ENCODE data around the gene ADSS2. TPM values are rescaled to one million over a fixed set of nuclear protein-coding genes. Genes with fewer than 3 reads are reported as not detected.

Gene ADSS2
- total RNA-seq, 2 experiments from 2014 or later = 53.7 to 54.2 TPM

DNA sequence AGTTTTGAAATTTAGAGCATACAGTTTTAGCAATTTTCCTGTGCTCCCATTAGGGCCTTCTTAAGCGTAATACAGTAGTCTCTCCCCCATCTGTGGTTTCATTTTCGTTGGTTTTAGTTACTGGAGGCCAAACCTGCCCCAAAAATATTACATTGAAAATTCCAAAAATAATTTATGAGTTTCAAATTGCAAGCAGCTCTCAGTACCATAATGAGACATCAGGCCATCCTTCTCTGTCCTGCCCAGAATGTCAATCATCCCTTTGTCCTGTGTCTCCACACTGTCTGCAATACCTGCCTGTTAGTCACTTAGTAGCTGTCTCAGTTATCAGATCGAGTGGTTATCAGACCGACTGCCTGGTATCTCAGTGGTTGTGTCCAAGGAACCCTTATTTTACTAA lies 45.4 kb downstream of the ADSS2 start:
- H3K36me3 Mint-ChIP-seq (ENCODE audit: low read depth) = peaks cover 88% of the 10 kb centered on the region
- CTCF ChIA-PET = no interaction called here
- POLR2A ChIA-PET = no interaction called here
- H3K4me1 Mint-ChIP-seq = peaks cover 16% of the 10 kb centered on the region
- no peaks in the 10 kb centered on the region for H3K27me3 Mint-ChIP-seq
- DNase-seq = no peak
- H3K9me3 Mint-ChIP-seq = peaks cover 8% of the 10 kb centered on the region
- no peak overlapping the region for H3K4me3 Mint-ChIP-seq
- no peak overlapping the region for H3K27ac Mint-ChIP-seq

GRCh38 chr1:244405856-244406255 lies 45.9 kb downstream of the ADSS2 start:
- Mint-ChIP-seq H3K36me3 (ENCODE audit: low read depth) (peaks cover 88% of the 10 kb centered on the region), H3K27me3 (no peaks in the 10 kb centered on the region), H3K27ac (no peak overlapping the region), H3K4me1 (peaks cover 16% of the 10 kb centered on the region), H3K9me3 (peaks cover 13% of the 10 kb centered on the region), H3K4me3 (no peak overlapping the region)
- no peak for DNase-seq
- ChIA-PET CTCF (no interaction called here), POLR2A (no interaction called here)

DNA sequence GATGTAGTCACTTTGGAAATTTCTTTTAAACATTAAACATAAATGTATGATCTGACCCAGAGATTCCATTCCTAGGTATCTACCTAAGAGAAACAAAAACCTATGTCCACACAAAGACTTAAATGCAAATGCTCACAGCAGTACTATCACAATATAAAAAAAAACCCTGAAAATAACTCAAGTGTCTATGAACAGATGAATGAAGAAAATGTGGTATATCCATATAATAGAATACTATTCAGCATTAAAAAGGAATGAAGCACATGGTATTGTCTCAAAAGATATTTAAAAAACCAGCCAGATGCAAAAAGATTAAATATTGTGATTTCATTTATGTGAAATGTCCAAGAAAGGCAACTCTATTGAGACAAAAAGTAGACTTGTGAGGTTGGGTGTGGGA lies 48.3 kb downstream of the ADSS2 start:
- DNase-seq = no peak
- Mint-ChIP-seq H3K36me3 (ENCODE audit: low read depth) (peaks cover 74% of the 10 kb centered on the region), H3K27me3 (no peaks in the 10 kb centered on the region), H3K27ac (no peak overlapping the region), H3K9me3 (peaks cover 14% of the 10 kb centered on the region), H3K4me3 (no peak overlapping the region), H3K4me1 (peaks cover 6% of the 10 kb centered on the region)
- CTCF ChIA-PET = no interaction called here
- POLR2A ChIA-PET = no interaction called here

DNA sequence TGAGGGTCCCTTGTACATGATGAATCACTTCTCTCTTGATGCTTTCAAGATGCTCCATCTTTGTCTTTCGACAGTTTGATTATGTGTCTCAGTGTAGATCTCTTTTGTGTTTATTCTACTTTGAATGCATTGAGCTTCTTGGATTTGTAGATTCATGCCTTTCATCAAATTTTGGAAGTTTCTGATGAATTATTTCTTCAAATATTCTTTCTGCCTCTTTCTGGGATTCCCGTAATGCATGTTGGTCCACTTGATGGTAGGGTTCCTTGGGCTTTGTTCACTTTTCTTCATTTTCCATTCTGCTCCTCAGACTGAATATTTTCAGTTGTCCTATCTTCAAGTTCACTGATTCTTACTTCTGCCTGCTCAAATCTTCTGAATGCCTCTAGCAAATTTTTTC lies 50.7 kb downstream of the ADSS2 start:
- Mint-ChIP-seq H3K4me1 (peaks cover 8% of the 10 kb centered on the region), H3K4me3 (no peak overlapping the region), H3K9me3 (peaks cover 14% of the 10 kb centered on the region), H3K27me3 (no peaks in the 10 kb centered on the region), H3K27ac (no peak overlapping the region), H3K36me3 (ENCODE audit: low read depth) (peaks cover 57% of the 10 kb centered on the region)
- ChIA-PET CTCF (no interaction called here), POLR2A (no interaction called here)
- DNase-seq = no peak

DNA sequence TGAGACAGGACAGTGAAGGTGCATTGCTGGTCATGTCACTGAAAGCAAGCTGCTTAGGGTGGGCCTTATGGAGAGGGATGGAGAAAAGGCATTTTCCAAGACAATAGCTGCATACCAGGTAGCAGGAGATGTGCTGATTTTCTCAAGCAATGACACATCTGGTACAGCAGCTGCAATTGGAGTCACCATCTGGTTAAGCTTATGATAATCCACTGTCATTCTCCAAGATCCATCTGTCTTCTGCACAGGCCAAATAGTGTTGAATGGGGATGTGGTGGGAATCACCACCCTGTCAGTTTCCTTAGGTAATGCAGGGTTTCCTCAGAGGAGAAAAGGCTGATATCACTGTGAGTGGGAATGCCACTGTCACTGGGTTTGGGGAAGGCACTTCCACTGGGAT lies 54.6 kb downstream of the ADSS2 start:
- Mint-ChIP-seq H3K36me3 (ENCODE audit: low read depth) (peaks cover 26% of the 10 kb centered on the region), H3K4me1 (peaks cover 8% of the 10 kb centered on the region), H3K4me3 (no peak overlapping the region), H3K9me3 (peaks cover 14% of the 10 kb centered on the region), H3K27ac (no peak overlapping the region), H3K27me3 (no peaks in the 10 kb centered on the region)
- ChIA-PET POLR2A (no interaction called here), CTCF (no interaction called here)
- no peak for DNase-seq

- H3K27ac Mint-ChIP-seq = no peak overlapping the region
- POLR2A ChIA-PET = interaction anchor here (0.6 kb wide), 1 partner anchor 51 kb away, joined by 3 read pairs; no protein-coding TSS in a partner anchor
Measured at GRCh38 chr1:244395965-244396364, 55.7 kb downstream of the ADSS2 start.

DNA sequence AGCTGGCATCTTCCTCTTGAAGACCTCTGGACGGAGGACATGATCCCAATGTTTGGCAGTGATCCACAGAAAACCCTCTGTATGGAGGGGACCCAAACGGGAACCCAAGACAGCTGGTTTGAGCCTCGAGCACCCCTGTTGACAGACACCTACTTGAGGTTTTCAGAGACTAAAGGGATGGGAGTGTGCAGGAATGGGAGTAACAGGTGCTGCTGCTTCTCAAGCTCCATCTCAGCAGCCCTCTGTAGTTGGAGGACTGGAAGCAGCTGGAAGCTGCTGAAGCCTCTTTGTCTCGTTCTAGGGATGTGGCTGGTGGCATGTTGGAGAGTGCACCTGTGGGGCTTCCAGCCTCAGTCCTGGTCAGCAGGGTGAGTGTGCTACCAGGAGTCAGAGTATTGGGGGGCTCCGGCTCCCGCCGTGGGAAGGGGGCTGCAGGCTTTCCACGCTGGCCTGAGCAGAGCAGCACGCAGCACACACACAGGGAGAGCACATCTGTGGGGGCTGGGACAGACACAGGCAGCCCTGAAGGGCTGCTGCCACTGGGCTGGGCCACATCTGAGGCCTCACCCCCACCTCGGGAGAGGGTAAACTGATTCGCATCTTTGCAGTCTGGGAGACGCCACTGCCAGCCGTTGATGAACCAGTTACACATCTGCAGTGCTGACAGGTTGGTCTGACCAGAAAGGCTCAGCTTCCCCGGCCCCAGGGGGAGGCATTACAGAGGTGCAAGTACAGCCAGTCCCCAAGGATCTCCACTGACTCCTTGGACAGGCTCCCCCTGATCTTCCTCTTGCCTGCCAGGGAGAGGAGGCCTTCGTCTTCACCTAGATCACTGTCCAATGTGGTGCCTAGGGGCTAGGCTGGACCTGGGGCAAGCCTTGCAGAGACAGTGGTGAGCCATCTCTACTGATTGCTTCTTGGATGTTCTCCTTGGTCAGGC lies 56.6 kb downstream of the ADSS2 start:
- no peaks in the 10 kb centered on the region for H3K27me3 Mint-ChIP-seq
- H3K4me3 Mint-ChIP-seq = no peak overlapping the region
- peaks cover 11% of the 10 kb centered on the region for H3K36me3 Mint-ChIP-seq (ENCODE audit: low read depth)
- peaks cover 8% of the 10 kb centered on the region for H3K4me1 Mint-ChIP-seq
- ChIA-PET POLR2A (interaction anchor here (0.6 kb wide), 1 partner anchor 50 kb away, joined by 3 read pairs; no protein-coding TSS in a partner anchor), CTCF (no interaction called here)
- no peak overlapping the region for H3K27ac Mint-ChIP-seq
- DNase-seq = no peak
- no peaks in the 10 kb centered on the region for H3K9me3 Mint-ChIP-seq

More at GRCh38 chr1:244395965-244396364, 55.7 kb downstream of the ADSS2 start:
- peaks cover 2% of the 10 kb centered on the region for H3K9me3 Mint-ChIP-seq
- H3K4me1 Mint-ChIP-seq = peaks cover 8% of the 10 kb centered on the region
- peaks cover 15% of the 10 kb centered on the region for H3K36me3 Mint-ChIP-seq (ENCODE audit: low read depth)
- CTCF ChIA-PET = no interaction called here
- H3K4me3 Mint-ChIP-seq = no peak overlapping the region
- H3K27me3 Mint-ChIP-seq = no peaks in the 10 kb centered on the region
- DNase-seq = no peak

DNA sequence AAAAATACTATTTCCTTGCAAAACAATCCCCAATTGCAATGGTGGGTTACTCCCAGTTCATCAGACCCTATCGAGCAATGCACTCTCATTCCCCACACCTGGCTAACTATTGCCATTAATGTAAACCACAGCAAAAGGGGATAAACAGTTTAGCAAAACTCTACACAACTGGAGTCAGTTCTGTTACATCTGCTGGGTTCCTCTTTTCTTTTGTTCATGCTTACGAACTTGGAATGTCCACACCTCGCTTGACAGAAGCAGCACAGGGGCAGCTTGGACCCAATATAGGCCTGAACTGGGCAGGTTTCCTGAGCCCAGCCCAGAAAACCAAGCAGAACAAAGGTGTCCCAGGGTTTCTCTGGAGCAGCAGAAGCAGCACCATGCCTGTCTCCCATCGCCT lies 57.4 kb downstream of the ADSS2 start:
- no peaks in the 10 kb centered on the region for H3K27me3 Mint-ChIP-seq
- ChIA-PET POLR2A (no interaction called here), CTCF (no interaction called here)
- no peak overlapping the region for H3K4me3 Mint-ChIP-seq
- H3K4me1 Mint-ChIP-seq = peaks cover 8% of the 10 kb centered on the region
- H3K36me3 Mint-ChIP-seq (ENCODE audit: low read depth) = peaks cover 11% of the 10 kb centered on the region
- no peaks in the 10 kb centered on the region for H3K9me3 Mint-ChIP-seq
- no peak for DNase-seq
- no peak overlapping the region for H3K27ac Mint-ChIP-seq

- Mint-ChIP-seq H3K27me3 (no peaks in the 10 kb centered on the region), H3K36me3 (ENCODE audit: low read depth) (peaks cover 6% of the 10 kb centered on the region), H3K4me1 (peaks cover 8% of the 10 kb centered on the region), H3K27ac (no peak overlapping the region), H3K9me3 (no peaks in the 10 kb centered on the region), H3K4me3 (no peak overlapping the region)
- CTCF ChIA-PET = no interaction called here
- POLR2A ChIA-PET = no interaction called here
- DNase-seq = no peak
Measured at GRCh38 chr1:244393604-244394176, 58.0 kb downstream of the ADSS2 start.

GRCh38 chr1:244391761-244392160 lies 59.9 kb downstream of the ADSS2 start:
- no peak overlapping the region for H3K27ac Mint-ChIP-seq
- H3K4me1 Mint-ChIP-seq = peaks cover 4% of the 10 kb centered on the region
- no peaks in the 10 kb centered on the region for H3K27me3 Mint-ChIP-seq
- H3K9me3 Mint-ChIP-seq = no peaks in the 10 kb centered on the region
- H3K4me3 Mint-ChIP-seq = no peak overlapping the region
- CTCF ChIA-PET = no interaction called here
- peaks cover 2% of the 10 kb centered on the region for H3K36me3 Mint-ChIP-seq (ENCODE audit: low read depth)
- POLR2A ChIA-PET = no interaction called here
- no peak for DNase-seq

DNA sequence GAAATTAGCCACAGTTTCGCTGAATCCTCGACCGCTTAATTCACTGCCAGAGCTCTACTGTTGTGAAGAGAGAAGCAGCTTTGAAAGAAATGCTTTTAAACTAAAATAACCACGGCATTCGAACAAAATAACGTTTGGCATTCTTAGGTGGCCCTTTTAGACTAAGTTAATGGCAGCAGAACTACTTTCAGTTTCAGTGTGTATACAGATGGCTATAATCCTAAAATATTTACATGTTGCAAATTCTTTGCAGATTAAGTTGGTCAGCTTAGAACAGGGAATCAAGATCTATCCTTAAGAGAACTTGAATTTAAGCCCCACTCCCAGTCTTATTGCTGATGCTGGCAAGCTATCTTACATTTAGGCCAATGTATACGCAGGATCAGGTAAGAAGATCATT lies 62.7 kb downstream of the ADSS2 start:
- Mint-ChIP-seq H3K27ac (no peak overlapping the region), H3K4me3 (no peak overlapping the region), H3K9me3 (no peaks in the 10 kb centered on the region), H3K36me3 (ENCODE audit: low read depth) (no peaks in the 10 kb centered on the region), H3K27me3 (no peaks in the 10 kb centered on the region), H3K4me1 (no peaks in the 10 kb centered on the region)
- no peak for DNase-seq
- CTCF ChIA-PET = no interaction called here
- POLR2A ChIA-PET = no interaction called here

DNA sequence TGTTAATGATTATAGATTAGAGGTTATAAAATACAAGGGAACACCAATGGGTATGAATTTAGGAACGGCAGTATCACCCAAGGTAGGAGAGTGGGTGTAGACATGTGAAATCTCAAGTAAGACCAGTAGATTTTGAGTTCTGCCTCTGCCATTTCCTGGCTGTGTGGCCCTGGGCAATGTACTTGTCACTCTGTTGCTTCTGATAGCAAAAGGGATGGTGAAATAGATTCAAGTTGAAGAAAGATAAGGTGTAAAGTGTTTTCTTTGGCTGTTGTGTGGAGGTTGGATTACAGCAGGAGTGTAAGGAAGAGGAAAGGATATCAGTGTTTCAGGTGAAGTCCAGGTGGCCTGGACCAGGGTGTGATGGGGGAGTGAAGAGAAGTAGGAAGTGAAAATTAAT lies 64.3 kb downstream of the ADSS2 start:
- no peaks in the 10 kb centered on the region for H3K27me3 Mint-ChIP-seq
- no peaks in the 10 kb centered on the region for H3K36me3 Mint-ChIP-seq (ENCODE audit: low read depth)
- ChIA-PET POLR2A (no interaction called here), CTCF (no interaction called here)
- no peaks in the 10 kb centered on the region for H3K9me3 Mint-ChIP-seq
- H3K27ac Mint-ChIP-seq = no peak overlapping the region
- H3K4me3 Mint-ChIP-seq = no peak overlapping the region
- no peak for DNase-seq
- no peaks in the 10 kb centered on the region for H3K4me1 Mint-ChIP-seq

DNA sequence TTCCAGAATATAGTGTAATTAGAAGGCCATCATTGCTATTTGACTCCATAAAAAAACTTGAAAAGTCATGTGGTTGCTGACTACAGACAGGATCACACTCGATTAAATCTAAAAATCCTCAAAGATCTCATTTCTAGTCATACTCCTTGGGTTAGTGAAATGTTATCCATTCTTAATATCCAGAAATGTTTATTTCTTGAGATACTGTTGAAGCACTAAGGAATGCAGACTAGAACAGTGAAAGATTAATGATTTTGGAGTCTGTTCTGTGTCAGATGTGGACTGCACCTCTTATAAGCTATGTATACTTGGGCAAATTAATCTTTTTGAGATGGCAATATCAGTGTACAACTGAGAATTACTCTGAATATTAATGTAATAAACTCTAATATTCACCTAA lies 65.1 kb downstream of the ADSS2 start:
- no peak overlapping the region for H3K27ac Mint-ChIP-seq
- no peak overlapping the region for H3K4me3 Mint-ChIP-seq
- CTCF ChIA-PET = no interaction called here
- no peak for DNase-seq
- H3K36me3 Mint-ChIP-seq (ENCODE audit: low read depth) = no peaks in the 10 kb centered on the region
- H3K9me3 Mint-ChIP-seq = no peaks in the 10 kb centered on the region
- no peaks in the 10 kb centered on the region for H3K27me3 Mint-ChIP-seq
- H3K4me1 Mint-ChIP-seq = no peaks in the 10 kb centered on the region
- POLR2A ChIA-PET = no interaction called here

DNA sequence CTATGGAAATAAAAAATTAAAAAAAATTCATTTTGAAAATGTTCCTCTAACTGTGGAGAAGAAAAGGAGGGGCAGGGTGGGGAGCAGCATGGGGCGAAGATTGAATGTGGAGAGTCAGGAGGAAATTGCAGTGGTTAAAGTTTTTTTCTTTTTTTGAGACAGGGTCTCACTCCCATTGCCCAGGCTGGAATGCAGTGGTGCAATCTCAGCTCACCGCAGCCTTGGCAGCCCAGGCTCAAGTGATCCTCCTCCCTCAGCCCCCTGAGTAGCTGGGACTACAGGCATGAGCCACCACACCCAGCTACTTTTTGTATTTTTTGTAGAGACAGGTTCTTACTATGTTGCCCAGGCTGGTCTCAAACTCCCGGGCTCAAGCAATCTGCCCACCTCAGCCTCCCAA lies 67.6 kb downstream of the ADSS2 start:
- Mint-ChIP-seq H3K4me1 (no peaks in the 10 kb centered on the region), H3K27ac (no peak overlapping the region), H3K9me3 (no peaks in the 10 kb centered on the region), H3K27me3 (no peaks in the 10 kb centered on the region), H3K4me3 (no peak overlapping the region), H3K36me3 (ENCODE audit: low read depth) (no peaks in the 10 kb centered on the region)
- CTCF ChIA-PET = no interaction called here
- POLR2A ChIA-PET = no interaction called here
- DNase-seq = no peak

Data from activated CD4-positive, alpha-beta memory T cell treated with anti-CD3 and anti-CD28 coated beads, Interleukin-2, amount 10 ng/mL, durations not matched to agents 7 days and 5 days (primary cell).